GM19324 (cell line): ENCODE results near the gene RGS1.
"Not testable (repeated sequence)": the region's sequence is repeated elsewhere in the genome, so short reads cannot be mapped to it uniquely, and the experiment has no call there.

Source experiments
- ATAC-seq: cut with Tn5 transposase; IDR thresholded peaks from one replicate; pipeline ENCODE4 v1.9.1; 2021; ENCODE audit warnings: mild to moderate bottlenecking, moderate library complexity; ENCODE audit not compliant: unreplicated experiment, low FRiP score

Gene RGS1

GRCh38 chr1:192575499-192576189 lies at the start of gene RGS1:
TSS of gene RGS1 (plus strand) at chr1:192575773. CDS start at chr1:192575793, 20 bp downstream.
- peak; percentile 91 for ATAC-seq

- ATAC-seq: no peak
These were observed 48.3 kb upstream of the RGS1 start for GRCh38 chr1:192527111-192527795.

- no peak for ATAC-seq
These were observed 47.6 kb upstream of the RGS1 start for GRCh38 chr1:192527950-192528349.

- no peak for ATAC-seq
These were observed 46.4 kb upstream of the RGS1 start for GRCh38 chr1:192529031-192529755.

- ATAC-seq: no peak
These were observed 45.8 kb upstream of the RGS1 start for GRCh38 chr1:192529811-192530210.

GRCh38 chr1:192530254-192530653 lies 45.3 kb upstream of the RGS1 start:
- peak; percentile 92 for ATAC-seq

GRCh38 chr1:192531037-192531703 lies 44.4 kb upstream of the RGS1 start:
- ATAC-seq: not testable (repeated sequence)

GRCh38 chr1:192534666-192535065 lies 40.9 kb upstream of the RGS1 start:
- ATAC-seq: no peak

- ATAC-seq: no peak
These were observed 39.5 kb upstream of the RGS1 start for GRCh38 chr1:192535916-192536664.

GRCh38 chr1:192538407-192539296 lies 36.9 kb upstream of the RGS1 start:
- peak; percentile 90 for ATAC-seq

- ATAC-seq: no peak
These were observed 36.1 kb upstream of the RGS1 start for GRCh38 chr1:192539297-192540092.

GRCh38 chr1:192543445-192543844 lies 32.1 kb upstream of the RGS1 start:
- no peak for ATAC-seq

GRCh38 chr1:192545896-192546521 lies 29.6 kb upstream of the RGS1 start:
- peak; percentile 47 for ATAC-seq

GRCh38 chr1:192546596-192547190 lies 28.9 kb upstream of the RGS1 start:
- ATAC-seq: no peak

GRCh38 chr1:192547501-192547900 lies 28.1 kb upstream of the RGS1 start:
- no peak for ATAC-seq

- ATAC-seq: no peak
These were observed 25.6 kb upstream of the RGS1 start for GRCh38 chr1:192549937-192550336.

GRCh38 chr1:192550922-192551534 lies 24.5 kb upstream of the RGS1 start:
- peak; percentile 74 for ATAC-seq
